ENCODE data around the gene MAPK1.

GRCh38 chr22:21766691-21767462 is 100.6 kb downstream of the MAPK1 start:
- TF ChIP-seq CTCF (IDR thresholded peaks at IDR 0.05) (no peak), POLR2A (IDR thresholded peaks at IDR 0.05) (no peak)

All from heart left ventricle (tissue), 13 donors.